HepG2 (cell line): ENCODE data around the gene COMMD1. TPM values are rescaled to one million over a fixed set of nuclear protein-coding genes. Genes with fewer than 3 reads are reported as not detected.

Source experiments
- ARNTL ChIP-seq: sonication (generic); formaldehyde crosslinking; IDR thresholded peaks from 2 replicates; pipeline ENCODE4 v1.4.0; 2020; ENCODE audit warnings: mild to moderate bottlenecking, missing genetic modification reagents
- CHD4 ChIP-seq: fragments of 200-600 bp; sonication (generic); IDR thresholded peaks from 2 replicates; pipeline ENCODE4 v1.7.0; 2017; ENCODE audit warnings: mild to moderate bottlenecking, low read length, borderline replicate concordance
- DDIT3 ChIP-seq: sonication (generic); formaldehyde crosslinking; IDR thresholded peaks from 2 replicates; pipeline ENCODE4 v1.4.0; 2020; ENCODE audit warnings: mild to moderate bottlenecking, missing genetic modification reagents
- ELF3 ChIP-seq: IDR thresholded peaks from 2 replicates; pipeline ENCODE4 v1.6.1; 2016; ENCODE audit warnings: missing genetic modification reagents, missing compliant biosample characterization
- FOXP1 ChIP-seq, 2 experiments: fragments of 450-650 bp in 1 of 2; IDR thresholded peaks; 2 replicates each; pipeline ENCODE4 v1.6.1; 2017 to 2018; ENCODE audit warnings: antibody characterized with exemption in 1 of 2
- HNRNPH1 ChIP-seq: fragments of 200-400 bp; formaldehyde crosslinking; optimal IDR thresholded peaks from 2 replicates; pipeline ENCODE3; 2017; ENCODE audit warnings: mild to moderate bottlenecking, low read depth, low read length
- HNRNPUL1 ChIP-seq: fragments of 200-400 bp; formaldehyde crosslinking; IDR thresholded peaks from 2 replicates; pipeline ENCODE4 v1.6.1; 2017; ENCODE audit warnings: low read depth, mild to moderate bottlenecking, low read length, moderate library complexity
- ISL2 ChIP-seq: sonication (generic); formaldehyde crosslinking; IDR thresholded peaks from 2 replicates; pipeline ENCODE4 v1.5.0; 2020; ENCODE audit warnings: missing genetic modification reagents
- JUNB ChIP-seq: sonication (generic); formaldehyde crosslinking; IDR thresholded peaks from 2 replicates; pipeline ENCODE4 v1.8.0; 2022; ENCODE audit warnings: missing genetic modification reagents, mild to moderate bottlenecking, borderline replicate concordance
- MNT ChIP-seq: fragments of 450-650 bp; IDR thresholded peaks from 2 replicates; pipeline ENCODE4 v1.6.1; 2016
- RBM39 ChIP-seq: fragments of 200-400 bp; formaldehyde crosslinking; IDR thresholded peaks from one replicate; pipeline ENCODE4 v1.6.1; 2018; ENCODE audit warnings: antibody characterized with exemption, mild to moderate bottlenecking, low read depth, low read length; ENCODE audit not compliant: poor library complexity, severe bottlenecking
- RCOR2 ChIP-seq: IDR thresholded peaks from 2 replicates; pipeline ENCODE4 v1.6.1; 2016; ENCODE audit warnings: missing biosample characterization, missing genetic modification reagents
- SP2 ChIP-seq: sonication (generic); formaldehyde crosslinking; IDR thresholded peaks from 2 replicates; pipeline ENCODE4 v1.5.1; 2020; ENCODE audit warnings: mild to moderate bottlenecking, missing genetic modification reagents
- TAF15 ChIP-seq: fragments of 200-400 bp; formaldehyde crosslinking; IDR thresholded peaks from one replicate; pipeline ENCODE4 v1.6.1; 2018; ENCODE audit warnings: mild to moderate bottlenecking, low read depth, low read length; ENCODE audit not compliant: poor library complexity, severe bottlenecking
- TERF1 ChIP-seq: sonication (generic); formaldehyde crosslinking; IDR thresholded peaks from 2 replicates; pipeline ENCODE4 v1.8.0; 2022; ENCODE audit warnings: mild to moderate bottlenecking, missing genetic modification reagents, moderate library complexity
- THAP7 ChIP-seq: sonication (generic); formaldehyde crosslinking; IDR thresholded peaks from 2 replicates; pipeline ENCODE4 v1.8.1; 2023; ENCODE audit warnings: mild to moderate bottlenecking, missing genetic modification reagents
- ZFP90 ChIP-seq: sonication (generic); formaldehyde crosslinking; IDR thresholded peaks from 2 replicates; pipeline ENCODE4 v1.8.0; 2022; ENCODE audit warnings: missing genetic modification reagents, mild to moderate bottlenecking, inconsistent platforms, borderline replicate concordance
- ZMYM2 ChIP-seq: sonication (generic); formaldehyde crosslinking; IDR thresholded peaks from 2 replicates; pipeline ENCODE4 v1.8.0; 2022; ENCODE audit warnings: mild to moderate bottlenecking, missing genetic modification reagents
- ZNF232 ChIP-seq: sonication (generic); formaldehyde crosslinking; IDR thresholded peaks from 2 replicates; pipeline ENCODE4 v1.4.0; 2020; ENCODE audit warnings: missing genetic modification reagents, borderline replicate concordance
- ZNF367 ChIP-seq: sonication (generic); formaldehyde crosslinking; IDR thresholded peaks from 2 replicates; pipeline ENCODE4 v1.4.0; 2020; ENCODE audit warnings: missing genetic modification reagents, borderline replicate concordance
- ZNF761 ChIP-seq: sonication (generic); formaldehyde crosslinking; conservative IDR thresholded peaks from 2 replicates; pipeline ENCODE4 v1.4.0; 2020; ENCODE audit warnings: mild to moderate bottlenecking, missing genetic modification reagents
- ZNF878 ChIP-seq: sonication (generic); formaldehyde crosslinking; IDR thresholded peaks from 2 replicates; pipeline ENCODE4 v1.8.1; 2023; ENCODE audit warnings: mild to moderate bottlenecking, missing genetic modification reagents, moderate library complexity
- ZSCAN31 ChIP-seq: sonication (generic); formaldehyde crosslinking; IDR thresholded peaks from 2 replicates; pipeline ENCODE4 v1.5.0; 2020; ENCODE audit warnings: low read depth, mild to moderate bottlenecking, missing genetic modification reagents
- polyA plus RNA-seq, 8 experiments: library from polyadenylated mRNA; depleted of rRNA in 3 of 8; stranded (reverse) in 7 of 8; unstranded in 1 of 8; fragments of >200 nt; fragmentation: Illumina TruSeq in 4 of 8; extraction: Trizol in 4 of 8; gene quantifications; 2 replicates each; pipeline versions ENCODE4 v1.2.1 to v1.2.3, GENCODE V29; 2011 to 2016; ENCODE audit warnings: low read depth in 4 of 8, missing spikeins in 1 of 8, mixed read lengths in 1 of 8; ENCODE audit not compliant: insufficient read depth in 1 of 8
- total RNA-seq, 5 experiments: library from RNA; depleted of rRNA; stranded (reverse); fragments of >200 nt; fragmentation: Illumina TruSeq; extraction: Trizol; gene quantifications; 2 replicates each; pipeline ENCODE4 v1.2.3, GENCODE V29; 2016; ENCODE audit warnings: low read depth in 1 of 5
- TF ChIP-seq, protein P1 (sequence below): sonication (generic); formaldehyde crosslinking; IDR thresholded peaks from 2 replicates; pipeline ENCODE4 v1.8.0; 2022; ENCODE audit warnings: low read depth, missing genetic modification reagents

COMMD1 gene
- total and polyA plus RNA-seq, 2 of the 13 experiments (the other 11 are each of a cell fraction or from before 2014, with no cell fraction given), result 25.7 to 105 TPM

DNA sequence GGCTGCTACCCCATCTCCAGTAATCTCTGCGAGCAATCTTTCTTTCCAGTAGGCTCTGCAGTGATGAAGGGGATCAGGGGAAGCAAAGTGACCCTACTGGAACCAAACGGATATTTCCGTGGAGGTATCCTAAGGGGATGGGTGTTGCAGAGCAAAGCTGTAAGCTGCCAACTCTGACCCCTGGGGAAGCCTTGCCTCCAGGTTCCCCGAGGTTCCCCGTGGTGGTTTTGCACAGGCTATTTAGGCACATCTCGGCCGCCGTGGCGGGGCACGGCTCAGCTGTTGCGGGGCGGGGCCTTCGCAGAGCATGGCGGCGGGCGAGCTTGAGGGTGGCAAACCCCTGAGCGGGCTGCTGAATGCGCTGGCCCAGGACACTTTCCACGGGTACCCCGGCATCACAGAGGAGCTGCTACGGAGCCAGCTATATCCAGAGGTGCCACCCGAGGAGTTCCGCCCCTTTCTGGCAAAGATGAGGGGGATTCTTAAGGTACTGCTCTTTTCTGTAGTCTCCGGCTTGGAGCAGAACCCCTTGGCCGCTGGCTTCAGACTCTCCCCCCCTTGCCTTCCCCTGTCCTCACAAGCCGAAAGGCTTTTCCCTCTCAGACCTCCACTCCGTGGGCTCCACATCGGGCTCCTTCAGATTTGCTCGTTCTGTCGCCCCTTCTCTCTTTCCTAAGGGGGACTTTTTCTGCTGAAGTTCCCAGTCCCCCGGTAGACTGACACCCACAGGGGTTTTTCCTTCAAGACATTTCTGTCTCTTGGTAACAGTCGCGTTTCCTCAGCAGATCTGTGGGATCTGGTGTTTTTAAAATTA lies at the start of gene COMMD1 (continued):
- TF ChIP-seq RCOR2 (CRISPR knock-in tag), result no peak
- peak; percentile 96 for TF ChIP-seq ZNF761 (CRISPR knock-in tag)
- TF ChIP-seq RBM39, result peak; percentile 95
- no peak for TF ChIP-seq FOXP1 (IDR thresholded peaks at IDR 0.05)
- TF ChIP-seq FOXP1 (CRISPR knock-in tag; IDR thresholded peaks at IDR 0.05), result no peak
- no peak for TF ChIP-seq CHD4
- TF ChIP-seq SP2 (CRISPR knock-in tag), result no peak
- TF ChIP-seq TAF15, result no peak
- TF ChIP-seq ZNF878, result peak; percentile 87
- peak; percentile 83 for TF ChIP-seq ZSCAN31
- TF ChIP-seq THAP7 (CRISPR knock-in tag), result peak; percentile 78
- TF ChIP-seq, protein P1, sequence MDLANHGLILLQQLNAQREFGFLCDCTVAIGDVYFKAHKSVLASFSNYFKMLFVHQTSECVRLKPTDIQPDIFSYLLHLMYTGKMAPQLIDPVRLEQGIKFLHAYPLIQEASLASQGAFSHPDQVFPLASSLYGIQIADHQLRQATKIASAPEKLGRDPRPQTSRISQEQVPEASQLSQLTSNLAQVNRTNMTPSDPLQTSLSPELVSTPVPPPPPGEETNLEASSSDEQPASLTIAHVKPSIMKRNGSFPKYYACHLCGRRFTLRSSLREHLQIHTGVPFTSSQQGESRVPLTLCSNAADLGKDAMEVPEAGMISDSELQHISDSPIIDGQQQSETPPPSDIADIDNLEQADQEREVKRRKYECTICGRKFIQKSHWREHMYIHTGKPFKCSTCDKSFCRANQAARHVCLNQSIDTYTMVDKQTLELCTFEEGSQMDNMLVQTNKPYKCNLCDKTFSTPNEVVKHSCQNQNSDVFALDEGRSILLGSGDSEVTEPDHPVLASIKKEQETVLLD (CRISPR knock-in tag), result no peak
- peak; percentile 47; the same call in 1 of the 2 replicates for TF ChIP-seq ISL2
- peak; percentile 67; the same call in 1 of the 2 replicates for TF ChIP-seq ZNF232 (CRISPR knock-in tag)
- no peak for TF ChIP-seq MNT
- no peak for TF ChIP-seq HNRNPH1
- TF ChIP-seq ZFP90, result no peak
- TF ChIP-seq ZNF367 (CRISPR knock-in tag), result no peak
- TF ChIP-seq ZMYM2 (CRISPR knock-in tag), result no peak
- no peak for TF ChIP-seq JUNB
- no peak for TF ChIP-seq DDIT3 (CRISPR knock-in tag)
- TF ChIP-seq ELF3 (CRISPR knock-in tag), result peak; percentile 67
- TF ChIP-seq HNRNPUL1, result no peak
- TF ChIP-seq TERF1 (CRISPR knock-in tag), result no peak; the same call in 1 of the 2 replicates
- TF ChIP-seq ARNTL (CRISPR knock-in tag), result peak; percentile 57; the same call in 1 of the 2 replicates
